DND-41 (cell line): ENCODE data around the gene ID1.

Source experiments
- ATAC-seq: fragments of 200-7000 bp; cut with Tn5 transposase; 3 replicates; pipeline ENCODE4 v1.9.1; 2021; ENCODE audit warnings: low read depth; ENCODE audit not compliant: insufficient read depth
- DNase-seq: peaks from one replicate; pipeline ENCODE4 v3.0.0-alpha.2; 2020
- H2AFZ ChIP-seq: 2 replicates; pipeline ENCODE4 v1.6.0; 2012; ENCODE audit warnings: low read depth, low read length
- H3K27ac ChIP-seq: 2 replicates; pipeline ENCODE4 v1.5.1; 2012; ENCODE audit warnings: low read length, inconsistent platforms
- H3K27me3 ChIP-seq: fragments of 200-600 bp; sonication (generic); 2 replicates; pipeline ENCODE4 v1.6.0; 2012; ENCODE audit warnings: low read length, mild to moderate bottlenecking, inconsistent platforms; ENCODE audit not compliant: insufficient read depth, poor library complexity
- H3K36me3 ChIP-seq: 2 replicates; pipeline ENCODE4 v1.5.1; 2012; ENCODE audit warnings: low read length, inconsistent platforms; ENCODE audit not compliant: insufficient read depth
- H3K4me1 ChIP-seq: 2 replicates; pipeline ENCODE4 v1.5.1; 2012; ENCODE audit warnings: mild to moderate bottlenecking, low read length; ENCODE audit not compliant: insufficient read depth
- H3K4me2 ChIP-seq: 2 replicates; pipeline ENCODE4 v1.6.0; 2012; ENCODE audit warnings: mild to moderate bottlenecking, moderate library complexity, low read length, inconsistent platforms; ENCODE audit not compliant: insufficient read depth
- H3K4me3 ChIP-seq, 2 experiments: fragments of 200-600 bp in 1 of 2; shearing (Covaris generic) in 1 of 2; 2 replicates each; pipeline ENCODE4 v1.5.1; 2012 to 2016; ENCODE audit warnings: inconsistent platforms in 2 of 2, low read length in 2 of 2, mild to moderate bottlenecking in 2 of 2, low read depth in 1 of 2, moderate library complexity in 1 of 2
- H3K79me2 ChIP-seq: 2 replicates; pipeline ENCODE4 v1.6.0; 2012; ENCODE audit warnings: low read length, inconsistent platforms; ENCODE audit not compliant: insufficient read depth
- H3K9ac ChIP-seq: 2 replicates; pipeline ENCODE4 v1.6.0; 2012; ENCODE audit warnings: low read depth, mild to moderate bottlenecking, inconsistent platforms, low read length, moderate library complexity
- H3K9me3 ChIP-seq: 2 replicates; pipeline ENCODE4 v1.5.1; 2012; ENCODE audit warnings: low read length, moderate library complexity, mild to moderate bottlenecking, inconsistent platforms; ENCODE audit not compliant: insufficient read depth, severe bottlenecking
- H4K20me1 ChIP-seq: 2 replicates; pipeline ENCODE4 v1.6.0; 2012; ENCODE audit warnings: low read length; ENCODE audit not compliant: insufficient read depth
- EZH2 ChIP-seq: IDR thresholded peaks from 3 replicates; pipeline ENCODE4 v1.6.1; 2012; ENCODE audit warnings: borderline replicate concordance, low read depth, mild to moderate bottlenecking, moderate library complexity, low read length, inconsistent platforms; ENCODE audit not compliant: severe bottlenecking
- TF ChIP-seq, protein P1 (sequence below): IDR thresholded peaks from 2 replicates; pipeline ENCODE4 v1.5.1; 2012; ENCODE audit warnings: borderline replicate concordance, low read length, moderate library complexity, mild to moderate bottlenecking; ENCODE audit not compliant: poor library complexity, severe bottlenecking; ENCODE audit errors: extremely low read depth

Gene ID1

DNA sequence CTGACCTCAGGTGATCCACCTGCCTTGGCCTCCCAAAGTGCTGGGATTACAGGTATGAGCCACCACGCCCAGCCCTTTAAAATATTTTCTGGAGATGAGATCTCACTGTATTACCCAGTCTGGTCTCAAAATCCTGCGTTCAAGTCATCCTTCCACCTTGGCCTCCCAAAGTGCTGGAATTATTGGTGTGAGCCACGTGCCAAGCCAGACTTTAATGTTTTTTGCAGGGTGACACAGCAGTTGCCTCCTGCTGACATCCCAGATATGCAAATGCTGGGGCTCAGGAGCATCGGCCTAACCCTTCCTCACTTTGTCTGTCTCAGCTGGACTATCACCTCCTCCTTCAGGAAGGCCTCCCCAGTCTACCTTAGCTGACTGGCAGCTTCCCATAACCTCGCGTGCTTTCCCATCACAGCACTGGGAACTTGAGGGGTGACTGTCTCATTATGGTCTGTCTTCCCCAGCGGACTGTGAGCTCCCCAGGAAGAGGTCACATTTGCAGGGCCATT, 14.3 kb upstream of the ID1 start:
- ATAC-seq, result no peak
- TF ChIP-seq EZH2, result no peak
- TF ChIP-seq, protein P1, sequence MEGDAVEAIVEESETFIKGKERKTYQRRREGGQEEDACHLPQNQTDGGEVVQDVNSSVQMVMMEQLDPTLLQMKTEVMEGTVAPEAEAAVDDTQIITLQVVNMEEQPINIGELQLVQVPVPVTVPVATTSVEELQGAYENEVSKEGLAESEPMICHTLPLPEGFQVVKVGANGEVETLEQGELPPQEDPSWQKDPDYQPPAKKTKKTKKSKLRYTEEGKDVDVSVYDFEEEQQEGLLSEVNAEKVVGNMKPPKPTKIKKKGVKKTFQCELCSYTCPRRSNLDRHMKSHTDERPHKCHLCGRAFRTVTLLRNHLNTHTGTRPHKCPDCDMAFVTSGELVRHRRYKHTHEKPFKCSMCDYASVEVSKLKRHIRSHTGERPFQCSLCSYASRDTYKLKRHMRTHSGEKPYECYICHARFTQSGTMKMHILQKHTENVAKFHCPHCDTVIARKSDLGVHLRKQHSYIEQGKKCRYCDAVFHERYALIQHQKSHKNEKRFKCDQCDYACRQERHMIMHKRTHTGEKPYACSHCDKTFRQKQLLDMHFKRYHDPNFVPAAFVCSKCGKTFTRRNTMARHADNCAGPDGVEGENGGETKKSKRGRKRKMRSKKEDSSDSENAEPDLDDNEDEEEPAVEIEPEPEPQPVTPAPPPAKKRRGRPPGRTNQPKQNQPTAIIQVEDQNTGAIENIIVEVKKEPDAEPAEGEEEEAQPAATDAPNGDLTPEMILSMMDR, result no peak
- no peaks in the 10 kb centered on the region for H4K20me1 ChIP-seq
- H3K4me3 ChIP-seq, result no peak overlapping the region
- no peaks in the 10 kb centered on the region for H3K36me3 ChIP-seq
- no peaks in the 10 kb centered on the region for H3K79me2 ChIP-seq
- H3K9me3 ChIP-seq, result no peaks in the 10 kb centered on the region
- H3K9ac ChIP-seq, result no peak overlapping the region
- H3K4me1 ChIP-seq, result no peaks in the 10 kb centered on the region
- no peaks in the 10 kb centered on the region for H3K27me3 ChIP-seq
- no peak overlapping the region for H3K27ac ChIP-seq
- H2AFZ ChIP-seq, result no peak overlapping the region
- H3K4me2 ChIP-seq, result no peak overlapping the region
- no peak for DNase-seq

DNA sequence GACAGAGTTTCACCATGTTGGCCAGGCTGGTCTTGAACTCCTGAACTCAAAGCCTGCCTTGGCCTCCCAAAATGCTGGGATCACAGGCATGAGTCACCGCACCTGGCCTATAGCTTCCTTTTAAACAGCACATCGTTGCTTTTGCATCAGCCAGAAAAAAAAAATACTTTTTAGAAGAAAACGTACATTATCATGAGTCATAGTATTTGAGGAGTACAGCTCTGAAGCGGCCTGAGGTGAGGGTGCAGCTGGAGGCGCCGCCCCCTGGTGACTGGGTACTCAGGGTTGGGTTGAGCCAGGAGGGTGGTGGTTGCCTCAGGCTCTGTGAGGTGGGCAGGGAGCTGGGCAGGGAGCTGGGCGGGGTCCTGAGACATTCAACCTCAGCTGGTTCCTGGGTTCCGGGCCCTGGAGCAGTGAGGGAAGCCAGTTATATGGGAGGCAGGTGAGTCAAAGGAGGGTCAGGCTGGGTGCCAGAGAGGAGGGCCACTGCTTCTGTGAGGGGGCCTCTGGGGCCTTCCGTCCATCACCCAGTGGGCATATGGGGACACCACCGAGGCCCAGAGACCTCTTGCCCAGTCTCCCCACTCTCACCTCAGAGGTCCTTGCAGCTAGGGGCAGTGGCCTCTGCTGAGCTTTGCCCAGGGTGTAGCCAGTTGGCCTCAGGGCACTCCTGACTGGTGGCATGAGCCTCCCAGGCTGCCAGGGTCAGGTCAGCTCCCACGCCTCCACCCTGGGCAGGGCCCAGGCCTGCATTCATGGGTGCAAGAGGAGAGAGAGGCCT, 11.7 kb upstream of the ID1 start:
- H3K27ac ChIP-seq, result 0 out of 2 replicates have a peak overlapping the region, but pooled peaks have one; percentile 39
- DNase-seq (peak; percentile 46), ATAC-seq (peak; percentile 77)
- TF ChIP-seq, protein P1, result peak; percentile 19
- no peak for TF ChIP-seq EZH2
- H3K4me1 ChIP-seq, result no peaks in the 10 kb centered on the region
- no peaks in the 10 kb centered on the region for H4K20me1 ChIP-seq
- H3K4me3 ChIP-seq, result no peak overlapping the region
- no peak overlapping the region for H3K9ac ChIP-seq
- H3K79me2 ChIP-seq, result no peaks in the 10 kb centered on the region
- no peaks in the 10 kb centered on the region for H3K9me3 ChIP-seq
- H3K4me2 ChIP-seq, result no peak overlapping the region
- no peak overlapping the region for H2AFZ ChIP-seq
- H3K36me3 ChIP-seq, result no peaks in the 10 kb centered on the region
- no peaks in the 10 kb centered on the region for H3K27me3 ChIP-seq

- no peak overlapping the region for H3K27ac ChIP-seq
These were observed 11.0 kb upstream of the ID1 start for GRCh38 chr20:31594002-31594557.

More at GRCh38 chr20:31594002-31594557, 11.0 kb upstream of the ID1 start:
- Histone ChIP-seq H3K9ac (no peak overlapping the region), H3K4me3 (no peak overlapping the region), H3K4me1 (no peaks in the 10 kb centered on the region), H3K27me3 (no peaks in the 10 kb centered on the region), H3K4me2 (no peak overlapping the region), H3K36me3 (no peaks in the 10 kb centered on the region), H2AFZ (no peak overlapping the region), H3K79me2 (no peaks in the 10 kb centered on the region), H3K9me3 (no peaks in the 10 kb centered on the region), H4K20me1 (no peaks in the 10 kb centered on the region)
- TF ChIP-seq EZH2, result no peak
- TF ChIP-seq, protein P1, result no peak
- ATAC-seq (no peak), DNase-seq (no peak)
